GM12878 (cell line): Measurements from ENCODE around the gene C20orf96. TPM values are rescaled to one million over a fixed set of nuclear protein-coding genes. Genes with fewer than 3 reads are reported as not detected.
A peak's percentile ranks its signal among the peaks of the same experiment; 100 is the strongest.

ENCODE experiments used
- ATF3 ChIP-seq: IDR thresholded peaks from 2 replicates; pipeline ENCODE4 v1.6.1; 2011; ENCODE audit warnings: low read depth, mild to moderate bottlenecking, low read length, moderate library complexity, borderline replicate concordance; ENCODE audit errors: extremely low read depth
- CBFB ChIP-seq: IDR thresholded peaks from 2 replicates; pipeline ENCODE4 v1.6.1; 2016; ENCODE audit warnings: antibody characterized with exemption, low read depth
- CBX5 ChIP-seq: sonication (generic); IDR thresholded peaks from 2 replicates; pipeline ENCODE4 v1.6.1; 2016; ENCODE audit warnings: low read depth, moderate library complexity, mild to moderate bottlenecking, inconsistent platforms
- CHD4 ChIP-seq: fragments of 200-600 bp; sonication (generic); IDR thresholded peaks from 2 replicates; pipeline ENCODE4 v1.6.1; 2016; ENCODE audit warnings: mild to moderate bottlenecking
- EGR1 ChIP-seq, 2 experiments: IDR thresholded peaks; 1 replicate in 1 of 2; 2 replicates in 1 of 2; pipeline ENCODE4 v1.6.1; 2011 to 2012; ENCODE audit warnings: low read depth in 2 of 2, low read length in 2 of 2, borderline replicate concordance in 1 of 2, mild to moderate bottlenecking in 1 of 2, moderate library complexity in 1 of 2
- ESRRA ChIP-seq: IDR thresholded peaks from 2 replicates; pipeline ENCODE4 v1.6.1; 2012; ENCODE audit warnings: mild to moderate bottlenecking, low read length, improper control_type of control experiment
- EZH2 ChIP-seq: IDR thresholded peaks from 2 replicates; pipeline ENCODE4 v1.6.1; 2012; ENCODE audit warnings: low read depth, mild to moderate bottlenecking, control low read depth, inconsistent platforms, low read length, borderline replicate concordance; ENCODE audit not compliant: control insufficient read depth
- FOXK2 ChIP-seq: fragments of 450-650 bp; IDR thresholded peaks from 2 replicates; pipeline ENCODE4 v1.6.1; 2017; ENCODE audit warnings: mild to moderate bottlenecking, moderate library complexity
- FOXM1 ChIP-seq: IDR thresholded peaks from 2 replicates; pipeline ENCODE4 v1.6.1; 2012; ENCODE audit warnings: low read depth, mild to moderate bottlenecking, inconsistent platforms, low read length, moderate library complexity
- GABPA ChIP-seq: IDR thresholded peaks from 2 replicates; pipeline ENCODE4 v1.6.1; 2014; ENCODE audit warnings: antibody characterized with exemption, low read depth, mild to moderate bottlenecking, inconsistent platforms
- HDAC2 ChIP-seq: fragments of 200-600 bp; sonication (generic); IDR thresholded peaks from 2 replicates; pipeline ENCODE4 v1.6.1; 2017
- HDAC6 ChIP-seq: fragments of 200-600 bp; sonication (generic); IDR thresholded peaks from one replicate; pipeline ENCODE4 v1.8.0; 2017; ENCODE audit warnings: antibody characterized with exemption; ENCODE audit not compliant: unreplicated experiment
- KDM1A ChIP-seq: fragments of 200-600 bp; sonication (generic); IDR thresholded peaks from 2 replicates; pipeline ENCODE4 v1.6.1; 2016; ENCODE audit warnings: borderline replicate concordance
- MAX ChIP-seq: IDR thresholded peaks from 2 replicates; pipeline ENCODE4 v1.6.1; 2012; ENCODE audit warnings: low read depth, low read length, improper control_type of control experiment
- MEF2A ChIP-seq: IDR thresholded peaks from 2 replicates; pipeline ENCODE4 v1.6.1; 2011; ENCODE audit warnings: low read depth, mild to moderate bottlenecking, low read length, moderate library complexity; ENCODE audit not compliant: insufficient read depth
- NRF1 ChIP-seq: conservative IDR thresholded peaks from 2 replicates; pipeline ENCODE4 v1.6.1; 2011; ENCODE audit warnings: mild to moderate bottlenecking, low read depth, low read length, improper control_type of control experiment
- RBBP5 ChIP-seq: fragments of 200-600 bp; sonication (generic); conservative IDR thresholded peaks from 2 replicates; pipeline ENCODE4 v1.6.1; 2016
- RELA ChIP-seq: fragments of 450-650 bp; IDR thresholded peaks from 2 replicates; pipeline ENCODE4 v1.8.0; 2014; ENCODE audit warnings: borderline replicate concordance; ENCODE audit not compliant: partially characterized antibody
- SIN3A ChIP-seq: IDR thresholded peaks from 2 replicates; pipeline ENCODE4 v1.6.1; 2012; ENCODE audit warnings: low read depth, low read length, improper control_type of control experiment
- SMAD1 ChIP-seq: fragments of 450-650 bp; IDR thresholded peaks from 2 replicates; pipeline ENCODE4 v1.6.1; 2018; ENCODE audit warnings: mild to moderate bottlenecking, low read depth; ENCODE audit not compliant: partially characterized antibody
- ZBED1 ChIP-seq: IDR thresholded peaks from 2 replicates; pipeline ENCODE4 v1.6.1; 2016; ENCODE audit warnings: borderline replicate concordance
- ZNF274 ChIP-seq: IDR thresholded peaks from one replicate; pipeline ENCODE4 v1.8.0; 2011; ENCODE audit not compliant: insufficient read length, insufficient read depth
- ZNF384 ChIP-seq: IDR thresholded peaks from 2 replicates; pipeline ENCODE4 v1.6.1; 2012; ENCODE audit warnings: low read depth, mild to moderate bottlenecking, low read length, improper control_type of control experiment, borderline replicate concordance
- ZZZ3 ChIP-seq: IDR thresholded peaks from 2 replicates; pipeline ENCODE4 v1.6.1; 2011; ENCODE audit warnings: low read depth; ENCODE audit not compliant: control insufficient read depth, insufficient read length
- polyA plus RNA-seq, 11 experiments: library from polyadenylated mRNA; depleted of rRNA in 4 of 11; unstranded in 6 of 11; stranded (reverse) in 5 of 11; fragments of >200 nt; fragmentation: Nextera tagmentation in 4 of 11; fragmentation: Illumina TruSeq in 1 of 11; extraction: Ambion mirVana in 4 of 11; extraction: Trizol in 1 of 11; gene quantifications; 1 replicate in 1 of 11; 2 replicates in 10 of 11; pipeline versions ENCODE4 v1.2.1 to v1.2.3, GENCODE V29; 2011 to 2016; ENCODE audit warnings: inconsistent platforms in 2 of 11, missing spikeins in 2 of 11, low read depth in 1 of 11
- total RNA-seq, 4 experiments: library from RNA; depleted of rRNA in 3 of 4; stranded (reverse); fragments of >200 nt in 3 of 4; fragmentation: Illumina TruSeq in 1 of 4; extraction: Trizol in 1 of 4; gene quantifications; 2 replicates each; pipeline versions ENCODE4 v1.2.1 to v1.2.3, GENCODE V29; 2013 to 2021
- TF ChIP-seq, protein P1 (sequence below): fragments of 450-650 bp; IDR thresholded peaks from 2 replicates; pipeline ENCODE4 v1.6.1; 2016; ENCODE audit warnings: mild to moderate bottlenecking, moderate library complexity, borderline replicate concordance
- TF ChIP-seq, protein P2 (sequence below): IDR thresholded peaks from 2 replicates; pipeline ENCODE4 v1.6.1; 2011; ENCODE audit warnings: mild to moderate bottlenecking, low read depth, low read length, moderate library complexity; ENCODE audit not compliant: insufficient replicate concordance

Gene C20orf96
- total and polyA plus RNA-seq, 10 of the 15 experiments (the other 5 are each of a cell fraction or from before 2014, with no cell fraction given) = 1.4 to 8.6 (median 5.9) TPM

DNA sequence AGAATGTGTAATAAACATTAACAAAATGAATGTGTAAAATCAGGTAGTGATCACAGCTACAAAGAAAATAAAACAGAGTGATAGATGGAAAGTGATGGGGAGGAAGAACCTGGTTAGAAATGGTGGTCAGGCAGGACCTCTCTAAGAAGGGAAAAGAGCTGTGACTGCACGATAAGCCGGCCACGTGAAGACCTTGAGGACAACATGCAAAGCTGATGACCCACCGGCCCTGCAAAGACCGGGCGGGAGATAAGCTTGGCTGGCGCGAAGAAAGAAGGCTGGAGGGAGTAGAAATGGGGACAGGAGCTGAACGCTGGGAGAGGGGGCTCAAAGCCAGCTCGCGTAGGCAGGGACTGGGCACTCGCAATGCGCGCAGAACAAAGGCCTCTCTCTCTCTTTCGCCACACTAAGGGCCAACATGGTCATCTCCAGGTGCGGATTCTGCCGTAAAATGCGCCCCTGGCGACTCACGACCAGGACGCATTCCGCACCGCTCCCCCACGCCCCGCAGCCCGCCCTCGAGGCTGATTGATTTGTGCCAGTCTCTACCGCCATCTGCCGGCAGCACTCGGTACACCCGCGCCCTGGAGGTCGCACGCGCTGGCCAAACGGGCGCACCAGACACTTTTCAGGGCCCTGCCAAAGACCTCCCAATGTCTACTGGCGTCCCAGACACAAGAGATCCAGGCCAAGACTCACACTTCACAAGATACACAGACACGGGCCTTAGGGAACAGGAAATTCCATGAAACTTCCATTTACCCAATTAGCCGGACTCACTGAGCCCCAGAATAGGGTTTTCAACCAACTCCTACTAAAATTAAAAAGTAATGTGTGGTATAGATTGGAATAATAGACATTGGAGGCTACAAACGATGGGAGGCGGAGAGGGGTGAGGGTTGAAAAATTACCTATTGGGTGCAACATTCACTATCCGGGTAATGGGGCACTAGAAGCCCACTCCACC lies 23.7 kb downstream of the C20orf96 start (continued):
- TF ChIP-seq, protein P1, sequence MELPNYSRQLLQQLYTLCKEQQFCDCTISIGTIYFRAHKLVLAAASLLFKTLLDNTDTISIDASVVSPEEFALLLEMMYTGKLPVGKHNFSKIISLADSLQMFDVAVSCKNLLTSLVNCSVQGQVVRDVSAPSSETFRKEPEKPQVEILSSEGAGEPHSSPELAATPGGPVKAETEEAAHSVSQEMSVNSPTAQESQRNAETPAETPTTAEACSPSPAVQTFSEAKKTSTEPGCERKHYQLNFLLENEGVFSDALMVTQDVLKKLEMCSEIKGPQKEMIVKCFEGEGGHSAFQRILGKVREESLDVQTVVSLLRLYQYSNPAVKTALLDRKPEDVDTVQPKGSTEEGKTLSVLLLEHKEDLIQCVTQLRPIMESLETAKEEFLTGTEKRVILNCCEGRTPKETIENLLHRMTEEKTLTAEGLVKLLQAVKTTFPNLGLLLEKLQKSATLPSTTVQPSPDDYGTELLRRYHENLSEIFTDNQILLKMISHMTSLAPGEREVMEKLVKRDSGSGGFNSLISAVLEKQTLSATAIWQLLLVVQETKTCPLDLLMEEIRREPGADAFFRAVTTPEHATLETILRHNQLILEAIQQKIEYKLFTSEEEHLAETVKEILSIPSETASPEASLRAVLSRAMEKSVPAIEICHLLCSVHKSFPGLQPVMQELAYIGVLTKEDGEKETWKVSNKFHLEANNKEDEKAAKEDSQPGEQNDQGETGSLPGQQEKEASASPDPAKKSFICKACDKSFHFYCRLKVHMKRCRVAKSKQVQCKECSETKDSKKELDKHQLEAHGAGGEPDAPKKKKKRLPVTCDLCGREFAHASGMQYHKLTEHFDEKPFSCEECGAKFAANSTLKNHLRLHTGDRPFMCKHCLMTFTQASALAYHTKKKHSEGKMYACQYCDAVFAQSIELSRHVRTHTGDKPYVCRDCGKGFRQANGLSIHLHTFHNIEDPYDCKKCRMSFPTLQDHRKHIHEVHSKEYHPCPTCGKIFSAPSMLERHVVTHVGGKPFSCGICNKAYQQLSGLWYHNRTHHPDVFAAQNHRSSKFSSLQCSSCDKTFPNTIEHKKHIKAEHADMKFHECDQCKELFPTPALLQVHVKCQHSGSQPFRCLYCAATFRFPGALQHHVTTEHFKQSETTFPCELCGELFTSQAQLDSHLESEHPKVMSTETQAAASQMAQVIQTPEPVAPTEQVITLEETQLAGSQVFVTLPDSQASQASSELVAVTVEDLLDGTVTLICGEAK = no peak
- no peak for TF ChIP-seq MEF2A
- no peak for TF ChIP-seq CBFB
- TF ChIP-seq CBX5 = no peak
- no peak for TF ChIP-seq SMAD1
- no peak for TF ChIP-seq FOXM1
- TF ChIP-seq RBBP5 = no peak
- TF ChIP-seq, protein P2, sequence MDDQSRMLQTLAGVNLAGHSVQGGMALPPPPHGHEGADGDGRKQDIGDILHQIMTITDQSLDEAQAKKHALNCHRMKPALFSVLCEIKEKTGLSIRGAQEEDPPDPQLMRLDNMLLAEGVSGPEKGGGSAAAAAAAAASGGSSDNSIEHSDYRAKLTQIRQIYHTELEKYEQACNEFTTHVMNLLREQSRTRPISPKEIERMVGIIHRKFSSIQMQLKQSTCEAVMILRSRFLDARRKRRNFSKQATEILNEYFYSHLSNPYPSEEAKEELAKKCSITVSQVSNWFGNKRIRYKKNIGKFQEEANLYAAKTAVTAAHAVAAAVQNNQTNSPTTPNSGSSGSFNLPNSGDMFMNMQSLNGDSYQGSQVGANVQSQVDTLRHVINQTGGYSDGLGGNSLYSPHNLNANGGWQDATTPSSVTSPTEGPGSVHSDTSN = peak; percentile 77
- TF ChIP-seq ZBED1 = no peak
- no peak for TF ChIP-seq HDAC2
- TF ChIP-seq ATF3 = no peak
- TF ChIP-seq ZZZ3 = no peak
- TF ChIP-seq ZNF274 = no peak
- TF ChIP-seq ZNF384 = no peak
- no peak for TF ChIP-seq GABPA
- no peak for TF ChIP-seq CHD4
- TF ChIP-seq EZH2 = no peak
- no peak for TF ChIP-seq RELA
- TF ChIP-seq KDM1A = no peak
- no peak for TF ChIP-seq MAX
- no peak for TF ChIP-seq ESRRA
- no peak for TF ChIP-seq EGR1 (IDR thresholded peaks at IDR 0.05; ENCODE audit: borderline replicate concordance in 1 of 2, low read depth in 2 of 2, low read length in 2 of 2)
- TF ChIP-seq HDAC6 = no peak
- TF ChIP-seq SIN3A = no peak
- TF ChIP-seq FOXK2 = no peak
- no peak for TF ChIP-seq NRF1
